IPS-NIHi7 (cell line): ENCODE data around the gene PLK5.

ENCODE experiments used
- DNase-seq: peaks from one replicate; pipeline ENCODE4 v3.0.0; 2012; ENCODE audit warnings: mixed read lengths; ENCODE audit errors: extremely low spot score

PLK5 gene

GRCh38 chr19:1555487-1556389, 31.9 kb downstream of the PLK5 start:
- DNase-seq, result no peak

GRCh38 chr19:1556390-1557070, 32.7 kb downstream of the PLK5 start:
- no peak for DNase-seq

GRCh38 chr19:1558552-1558951, 34.7 kb downstream of the PLK5 start:
- no peak for DNase-seq

GRCh38 chr19:1560286-1560882, 36.5 kb downstream of the PLK5 start:
- no peak for DNase-seq

- DNase-seq, result no peak
These were observed 37.5 kb downstream of the PLK5 start for GRCh38 chr19:1561236-1561842.

GRCh38 chr19:1563251-1563650, 39.4 kb downstream of the PLK5 start:
- DNase-seq, result no peak

- DNase-seq, result peak; percentile 95
These were observed 42.7 kb downstream of the PLK5 start for GRCh38 chr19:1566392-1567115.

GRCh38 chr19:1567116-1567847, 43.4 kb downstream of the PLK5 start:
- no peak for DNase-seq

GRCh38 chr19:1567848-1568227, 44.0 kb downstream of the PLK5 start:
- DNase-seq, result no peak

- DNase-seq, result peak; percentile 96
These were observed 44.6 kb downstream of the PLK5 start, which contains the start of gene MEX3D for GRCh38 chr19:1568320-1569019. Gene MEX3D (minus strand): TSS chr19:1568325. CDS start chr19:1568058, 267 bp downstream.

- DNase-seq, result no peak
These were observed 46.1 kb downstream of the PLK5 start for GRCh38 chr19:1569997-1570396.

- no peak for DNase-seq
These were observed 47.0 kb downstream of the PLK5 start for GRCh38 chr19:1570836-1571235.

GRCh38 chr19:1571358-1571757, 47.5 kb downstream of the PLK5 start:
- DNase-seq, result no peak

- no peak for DNase-seq
These were observed 48.9 kb downstream of the PLK5 start for GRCh38 chr19:1572795-1573194.

- DNase-seq, result no peak
These were observed 50.7 kb downstream of the PLK5 start for GRCh38 chr19:1574354-1575136.

GRCh38 chr19:1575323-1576241, 51.7 kb downstream of the PLK5 start:
- no peak for DNase-seq

- DNase-seq, result no peak
These were observed 52.6 kb downstream of the PLK5 start for GRCh38 chr19:1576242-1577089.
